ENCODE measurements around the gene FLVCR2.

GRCh38 chr14:75672605-75673192 lies 94.3 kb downstream of the FLVCR2 start:
- TF ChIP-seq, protein P1, sequence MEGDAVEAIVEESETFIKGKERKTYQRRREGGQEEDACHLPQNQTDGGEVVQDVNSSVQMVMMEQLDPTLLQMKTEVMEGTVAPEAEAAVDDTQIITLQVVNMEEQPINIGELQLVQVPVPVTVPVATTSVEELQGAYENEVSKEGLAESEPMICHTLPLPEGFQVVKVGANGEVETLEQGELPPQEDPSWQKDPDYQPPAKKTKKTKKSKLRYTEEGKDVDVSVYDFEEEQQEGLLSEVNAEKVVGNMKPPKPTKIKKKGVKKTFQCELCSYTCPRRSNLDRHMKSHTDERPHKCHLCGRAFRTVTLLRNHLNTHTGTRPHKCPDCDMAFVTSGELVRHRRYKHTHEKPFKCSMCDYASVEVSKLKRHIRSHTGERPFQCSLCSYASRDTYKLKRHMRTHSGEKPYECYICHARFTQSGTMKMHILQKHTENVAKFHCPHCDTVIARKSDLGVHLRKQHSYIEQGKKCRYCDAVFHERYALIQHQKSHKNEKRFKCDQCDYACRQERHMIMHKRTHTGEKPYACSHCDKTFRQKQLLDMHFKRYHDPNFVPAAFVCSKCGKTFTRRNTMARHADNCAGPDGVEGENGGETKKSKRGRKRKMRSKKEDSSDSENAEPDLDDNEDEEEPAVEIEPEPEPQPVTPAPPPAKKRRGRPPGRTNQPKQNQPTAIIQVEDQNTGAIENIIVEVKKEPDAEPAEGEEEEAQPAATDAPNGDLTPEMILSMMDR (IDR thresholded peaks at IDR 0.05; ENCODE audit: low read depth, low read length, poor library complexity, severe bottlenecking) = no peak
- no peak for TF ChIP-seq EZH2phosphoT487 (IDR thresholded peaks at IDR 0.05; ENCODE audit: borderline replicate concordance, low read length)

Data from DOHH2 (cell line).